DND-41 (cell line): ENCODE data around the gene BMP5.

ENCODE experiments used
- ATAC-seq: fragments of 200-7000 bp; cut with Tn5 transposase; 3 replicates; pipeline ENCODE4 v1.9.1; 2021; ENCODE audit warnings: low read depth; ENCODE audit not compliant: insufficient read depth
- DNase-seq: peaks from one replicate; pipeline ENCODE4 v3.0.0-alpha.2; 2020
- H2AFZ ChIP-seq: 2 replicates; pipeline ENCODE4 v1.6.0; 2012; ENCODE audit warnings: low read depth, low read length
- H3K27ac ChIP-seq: 2 replicates; pipeline ENCODE4 v1.5.1; 2012; ENCODE audit warnings: low read length, inconsistent platforms
- H3K27me3 ChIP-seq: fragments of 200-600 bp; sonication (generic); 2 replicates; pipeline ENCODE4 v1.6.0; 2012; ENCODE audit warnings: low read length, mild to moderate bottlenecking, inconsistent platforms; ENCODE audit not compliant: insufficient read depth, poor library complexity
- H3K36me3 ChIP-seq: 2 replicates; pipeline ENCODE4 v1.5.1; 2012; ENCODE audit warnings: low read length, inconsistent platforms; ENCODE audit not compliant: insufficient read depth
- H3K4me1 ChIP-seq: 2 replicates; pipeline ENCODE4 v1.5.1; 2012; ENCODE audit warnings: mild to moderate bottlenecking, low read length; ENCODE audit not compliant: insufficient read depth
- H3K4me2 ChIP-seq: 2 replicates; pipeline ENCODE4 v1.6.0; 2012; ENCODE audit warnings: mild to moderate bottlenecking, moderate library complexity, low read length, inconsistent platforms; ENCODE audit not compliant: insufficient read depth
- H3K4me3 ChIP-seq, 2 experiments: fragments of 200-600 bp in 1 of 2; shearing (Covaris generic) in 1 of 2; 2 replicates each; pipeline ENCODE4 v1.5.1; 2012 to 2016; ENCODE audit warnings: inconsistent platforms in 2 of 2, low read length in 2 of 2, mild to moderate bottlenecking in 2 of 2, low read depth in 1 of 2, moderate library complexity in 1 of 2
- H3K79me2 ChIP-seq: 2 replicates; pipeline ENCODE4 v1.6.0; 2012; ENCODE audit warnings: low read length, inconsistent platforms; ENCODE audit not compliant: insufficient read depth
- H3K9ac ChIP-seq: 2 replicates; pipeline ENCODE4 v1.6.0; 2012; ENCODE audit warnings: low read depth, mild to moderate bottlenecking, inconsistent platforms, low read length, moderate library complexity
- H3K9me3 ChIP-seq: 2 replicates; pipeline ENCODE4 v1.5.1; 2012; ENCODE audit warnings: low read length, moderate library complexity, mild to moderate bottlenecking, inconsistent platforms; ENCODE audit not compliant: insufficient read depth, severe bottlenecking
- H4K20me1 ChIP-seq: 2 replicates; pipeline ENCODE4 v1.6.0; 2012; ENCODE audit warnings: low read length; ENCODE audit not compliant: insufficient read depth
- EZH2 ChIP-seq: IDR thresholded peaks from 3 replicates; pipeline ENCODE4 v1.6.1; 2012; ENCODE audit warnings: borderline replicate concordance, low read depth, mild to moderate bottlenecking, moderate library complexity, low read length, inconsistent platforms; ENCODE audit not compliant: severe bottlenecking
- TF ChIP-seq, protein P1 (sequence below): IDR thresholded peaks from 2 replicates; pipeline ENCODE4 v1.5.1; 2012; ENCODE audit warnings: borderline replicate concordance, low read length, moderate library complexity, mild to moderate bottlenecking; ENCODE audit not compliant: poor library complexity, severe bottlenecking; ENCODE audit errors: extremely low read depth

The BMP5 gene

DNA sequence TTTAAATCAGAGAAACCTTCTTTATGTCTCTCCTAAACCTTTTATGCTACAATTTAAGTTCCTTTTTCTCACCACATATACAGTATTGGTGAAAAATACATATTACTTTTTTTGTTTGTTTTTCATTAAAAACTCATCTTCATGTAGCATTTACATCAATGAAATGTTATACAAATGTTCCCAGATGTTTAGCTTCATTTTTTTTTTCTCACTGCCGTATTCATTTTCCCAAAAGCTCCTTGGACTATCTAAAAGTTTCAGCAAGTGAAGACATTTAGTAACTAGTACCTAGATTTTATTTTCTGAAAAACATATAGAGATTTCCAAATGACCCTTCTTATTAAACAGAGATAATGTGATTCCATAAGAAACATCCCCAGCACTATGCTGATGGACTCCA is 128.9 kb downstream of the BMP5 start:
- Histone ChIP-seq H3K4me2 (no peak overlapping the region), H3K9me3 (no peaks in the 10 kb centered on the region), H2AFZ (no peak overlapping the region), H3K4me1 (no peaks in the 10 kb centered on the region), H3K27ac (no peak overlapping the region), H3K4me3 (no peak overlapping the region), H3K27me3 (no peaks in the 10 kb centered on the region), H3K79me2 (no peaks in the 10 kb centered on the region), H4K20me1 (no peaks in the 10 kb centered on the region), H3K36me3 (no peaks in the 10 kb centered on the region), H3K9ac (no peak overlapping the region)
- TF ChIP-seq, protein P1, sequence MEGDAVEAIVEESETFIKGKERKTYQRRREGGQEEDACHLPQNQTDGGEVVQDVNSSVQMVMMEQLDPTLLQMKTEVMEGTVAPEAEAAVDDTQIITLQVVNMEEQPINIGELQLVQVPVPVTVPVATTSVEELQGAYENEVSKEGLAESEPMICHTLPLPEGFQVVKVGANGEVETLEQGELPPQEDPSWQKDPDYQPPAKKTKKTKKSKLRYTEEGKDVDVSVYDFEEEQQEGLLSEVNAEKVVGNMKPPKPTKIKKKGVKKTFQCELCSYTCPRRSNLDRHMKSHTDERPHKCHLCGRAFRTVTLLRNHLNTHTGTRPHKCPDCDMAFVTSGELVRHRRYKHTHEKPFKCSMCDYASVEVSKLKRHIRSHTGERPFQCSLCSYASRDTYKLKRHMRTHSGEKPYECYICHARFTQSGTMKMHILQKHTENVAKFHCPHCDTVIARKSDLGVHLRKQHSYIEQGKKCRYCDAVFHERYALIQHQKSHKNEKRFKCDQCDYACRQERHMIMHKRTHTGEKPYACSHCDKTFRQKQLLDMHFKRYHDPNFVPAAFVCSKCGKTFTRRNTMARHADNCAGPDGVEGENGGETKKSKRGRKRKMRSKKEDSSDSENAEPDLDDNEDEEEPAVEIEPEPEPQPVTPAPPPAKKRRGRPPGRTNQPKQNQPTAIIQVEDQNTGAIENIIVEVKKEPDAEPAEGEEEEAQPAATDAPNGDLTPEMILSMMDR, result no peak
- TF ChIP-seq EZH2, result no peak
- DNase-seq, result no peak
- no peak for ATAC-seq

DNA sequence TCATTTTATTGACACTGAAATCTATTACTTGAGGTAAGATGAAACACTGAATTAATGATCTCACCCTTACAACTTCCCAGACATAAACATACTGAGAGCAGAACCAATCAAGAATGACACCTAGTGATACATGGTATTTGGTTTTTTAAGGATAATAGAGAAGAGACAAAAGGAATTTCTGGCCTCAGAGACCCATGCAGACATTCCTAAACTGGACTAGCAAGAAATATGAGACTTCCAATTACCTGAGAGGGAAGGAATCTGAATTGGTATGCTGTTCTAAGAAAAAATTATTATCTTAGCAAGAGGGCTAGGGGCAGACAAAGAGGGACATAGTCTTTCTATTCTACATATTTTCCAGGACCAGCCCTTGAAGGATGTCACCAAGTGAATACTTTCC is 141.1 kb downstream of the BMP5 start:
- no peak overlapping the region for H3K4me3 ChIP-seq
- H3K9ac ChIP-seq, result no peak overlapping the region
- H3K79me2 ChIP-seq, result no peaks in the 10 kb centered on the region
- no peaks in the 10 kb centered on the region for H3K27me3 ChIP-seq
- H3K36me3 ChIP-seq, result no peaks in the 10 kb centered on the region
- H3K4me1 ChIP-seq, result no peaks in the 10 kb centered on the region
- TF ChIP-seq EZH2, result no peak
- TF ChIP-seq, protein P1, result no peak
- H3K4me2 ChIP-seq, result no peak overlapping the region
- DNase-seq, result no peak
- no peak for ATAC-seq
- H3K9me3 ChIP-seq, result no peaks in the 10 kb centered on the region
- H2AFZ ChIP-seq, result no peak overlapping the region
- no peak overlapping the region for H3K27ac ChIP-seq
- H4K20me1 ChIP-seq, result no peaks in the 10 kb centered on the region

DNA sequence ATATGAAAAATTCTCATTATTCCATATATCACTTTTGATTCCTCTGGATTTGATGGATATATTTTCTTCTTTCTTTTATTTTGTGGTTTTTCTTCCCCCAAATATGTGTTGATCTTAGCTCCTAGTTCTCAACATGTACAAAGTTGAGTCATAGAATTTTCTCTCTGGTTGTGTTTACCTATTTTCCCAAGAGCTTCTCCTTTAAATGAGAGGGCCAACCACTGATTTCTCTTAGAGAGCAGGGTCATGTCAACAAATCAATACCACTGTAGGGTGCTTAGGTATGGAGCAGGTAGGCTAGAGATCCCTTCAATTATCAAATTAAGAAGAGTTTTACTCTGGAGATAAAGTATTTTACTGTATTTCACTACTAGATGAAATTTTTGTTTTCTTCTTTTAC is 145.7 kb downstream of the BMP5 start:
- ATAC-seq (no peak), DNase-seq (no peak)
- no peak overlapping the region for H3K9ac ChIP-seq
- H3K27me3 ChIP-seq, result no peaks in the 10 kb centered on the region
- no peaks in the 10 kb centered on the region for H3K36me3 ChIP-seq
- H3K9me3 ChIP-seq, result no peaks in the 10 kb centered on the region
- no peak overlapping the region for H3K4me2 ChIP-seq
- H3K4me1 ChIP-seq, result no peaks in the 10 kb centered on the region
- no peaks in the 10 kb centered on the region for H4K20me1 ChIP-seq
- H3K4me3 ChIP-seq, result no peak overlapping the region
- no peak overlapping the region for H3K27ac ChIP-seq
- no peak overlapping the region for H2AFZ ChIP-seq
- TF ChIP-seq, protein P1, result no peak
- TF ChIP-seq EZH2, result no peak
- H3K79me2 ChIP-seq, result no peaks in the 10 kb centered on the region

DNA sequence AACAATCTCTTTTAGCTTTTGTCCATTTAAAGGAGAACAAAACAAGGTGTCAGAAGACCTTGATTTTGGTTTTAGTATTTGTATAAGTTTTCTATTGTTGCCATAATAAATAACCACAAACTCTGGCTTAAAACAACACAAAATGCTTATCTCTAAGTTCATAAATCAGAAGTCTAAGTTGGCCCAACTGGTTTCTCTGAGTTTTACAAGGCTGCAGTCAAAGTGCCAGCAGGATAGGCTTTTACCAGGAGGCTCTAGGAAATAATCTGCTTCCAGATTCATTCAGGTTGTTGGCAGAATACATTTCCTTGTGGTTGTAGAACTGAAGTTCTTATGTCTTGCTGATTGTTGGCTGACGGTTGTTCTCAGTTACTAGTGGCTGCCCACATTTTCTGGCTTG is 149.2 kb downstream of the BMP5 start:
- DNase-seq, result no peak
- H3K27ac ChIP-seq, result no peak overlapping the region
- H3K4me3 ChIP-seq, result no peak overlapping the region
- H3K9ac ChIP-seq, result no peak overlapping the region
- H3K27me3 ChIP-seq, result no peaks in the 10 kb centered on the region
- H3K4me2 ChIP-seq, result no peak overlapping the region
- H2AFZ ChIP-seq, result no peak overlapping the region
- H3K36me3 ChIP-seq, result no peaks in the 10 kb centered on the region
- no peak for TF ChIP-seq EZH2
- TF ChIP-seq, protein P1, result no peak
- ATAC-seq, result no peak
- H3K4me1 ChIP-seq, result no peaks in the 10 kb centered on the region
- H3K9me3 ChIP-seq, result no peaks in the 10 kb centered on the region
- H3K79me2 ChIP-seq, result no peaks in the 10 kb centered on the region
- no peaks in the 10 kb centered on the region for H4K20me1 ChIP-seq
